Stimulated activated CD8-positive, alpha-beta memory T cell treated with anti-CD3 and anti-CD28 coated beads, Interleukin-4, amount 100 ng/mL, for 48 hours (primary cell): ENCODE measurements around the gene CUEDC1.

ENCODE experiments used
- DNase-seq: peaks from one replicate; pipeline ENCODE4 v3.0.0-alpha.2; 2020

Gene CUEDC1

GRCh38 chr17:57914273-57915142 is 40.7 kb downstream of the CUEDC1 start:
- no peak for DNase-seq

GRCh38 chr17:57913575-57914272 is 41.5 kb downstream of the CUEDC1 start:
- DNase-seq, result no peak

DNA sequence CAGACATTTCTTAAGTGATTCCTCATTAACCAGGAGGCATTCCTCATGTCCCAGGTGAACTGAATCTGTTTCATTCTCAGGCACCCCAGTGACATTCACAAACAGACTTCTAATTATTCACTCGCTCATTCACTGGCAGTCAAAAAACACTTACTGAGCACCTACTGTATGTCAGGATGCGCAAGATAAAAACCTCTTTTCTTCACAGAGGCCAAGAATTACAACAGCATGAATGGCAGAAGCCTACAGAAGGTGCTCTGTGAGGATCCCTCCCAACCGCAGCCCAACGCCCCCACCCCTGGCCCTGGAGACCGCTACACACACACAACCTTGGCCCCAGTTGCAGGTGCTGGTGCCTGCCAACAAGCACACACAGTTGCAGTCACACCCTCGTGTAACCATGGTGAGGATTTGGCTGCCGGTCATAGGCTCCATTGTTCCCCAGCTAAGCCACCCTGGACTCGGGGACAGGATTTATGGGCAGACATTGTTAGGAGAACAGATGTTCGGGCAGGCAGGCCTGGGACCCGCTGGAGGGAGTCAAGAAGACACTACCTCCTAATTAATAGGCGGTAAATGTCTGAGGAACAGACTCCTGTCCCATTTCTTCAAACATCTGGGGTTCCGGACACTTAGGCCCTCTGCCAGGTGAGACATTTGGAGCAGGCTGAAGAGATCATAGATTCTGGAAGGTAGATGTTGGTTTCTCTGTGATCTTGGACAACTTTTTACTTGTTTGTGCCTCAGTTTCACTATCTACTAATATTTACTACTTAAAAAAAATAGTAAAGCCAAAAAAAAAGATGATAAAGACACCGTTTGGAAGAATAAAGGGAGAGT is 43.2 kb downstream of the CUEDC1 start:
- no peak for DNase-seq

DNA sequence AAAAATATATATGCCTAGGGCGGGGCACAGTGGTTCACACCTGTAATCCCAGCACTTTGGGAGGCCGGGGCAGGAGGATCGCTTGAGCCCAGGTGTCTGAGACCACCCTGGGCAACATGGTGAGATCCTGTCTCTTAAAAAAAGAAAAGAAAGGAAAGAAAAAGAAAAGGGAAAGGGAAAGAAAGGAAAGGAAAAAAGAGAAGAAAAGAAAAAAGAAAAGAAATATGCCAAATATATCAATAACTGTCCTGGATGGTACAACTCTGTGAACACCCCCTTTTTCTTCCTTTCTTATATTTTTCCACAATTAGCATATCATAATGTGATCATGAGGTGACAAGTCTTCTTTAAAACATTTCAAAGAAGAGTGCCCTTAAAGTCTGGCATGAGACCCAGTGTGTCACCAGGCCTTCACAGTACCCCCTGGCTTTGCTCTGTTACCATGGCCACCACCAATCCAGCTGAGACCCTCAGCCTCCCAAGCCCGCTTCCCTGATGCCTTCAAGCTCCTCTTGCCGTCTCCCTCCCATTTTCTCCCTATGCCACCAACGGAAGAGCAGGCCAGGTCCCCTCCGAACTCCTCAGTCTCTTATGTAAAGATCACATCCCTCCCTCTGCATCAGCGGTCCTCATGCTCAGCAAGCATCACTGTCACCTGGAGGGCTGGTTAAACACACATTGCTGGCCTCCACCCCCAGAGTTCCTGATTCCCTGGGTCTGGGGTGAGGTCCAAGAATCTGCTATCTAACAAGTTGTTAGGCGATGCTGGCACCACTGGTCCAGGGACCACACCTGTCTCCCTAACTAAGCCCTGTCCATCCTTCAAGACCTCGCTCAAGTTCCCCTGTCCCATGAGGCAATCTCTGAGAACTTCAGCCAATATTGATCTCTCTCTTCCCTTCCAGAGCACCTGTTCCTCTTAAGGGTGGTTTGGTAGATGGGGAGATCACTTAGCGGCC is 44.5 kb downstream of the CUEDC1 start:
- no peak for DNase-seq

DNA sequence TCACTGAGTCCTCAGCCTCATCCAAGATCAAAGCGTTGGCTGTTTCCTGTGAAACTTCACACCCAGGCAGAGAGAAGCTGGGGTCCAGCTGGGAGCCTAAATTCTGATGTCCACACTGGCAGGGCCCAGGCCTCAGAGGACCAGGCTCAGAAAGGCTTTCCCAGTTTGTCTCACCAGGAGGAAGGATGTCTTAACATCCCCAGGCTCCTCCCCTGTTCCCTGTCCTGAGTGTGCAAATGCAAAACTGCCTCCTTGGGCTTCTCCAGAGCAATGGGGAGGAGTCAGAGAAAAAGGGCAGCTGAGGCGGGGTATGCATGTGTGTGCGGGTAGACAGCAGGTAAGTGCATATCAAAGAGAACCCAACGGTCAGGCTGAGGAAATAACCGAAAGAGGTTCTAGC is 45.7 kb downstream of the CUEDC1 start:
- DNase-seq, result no peak

DNA sequence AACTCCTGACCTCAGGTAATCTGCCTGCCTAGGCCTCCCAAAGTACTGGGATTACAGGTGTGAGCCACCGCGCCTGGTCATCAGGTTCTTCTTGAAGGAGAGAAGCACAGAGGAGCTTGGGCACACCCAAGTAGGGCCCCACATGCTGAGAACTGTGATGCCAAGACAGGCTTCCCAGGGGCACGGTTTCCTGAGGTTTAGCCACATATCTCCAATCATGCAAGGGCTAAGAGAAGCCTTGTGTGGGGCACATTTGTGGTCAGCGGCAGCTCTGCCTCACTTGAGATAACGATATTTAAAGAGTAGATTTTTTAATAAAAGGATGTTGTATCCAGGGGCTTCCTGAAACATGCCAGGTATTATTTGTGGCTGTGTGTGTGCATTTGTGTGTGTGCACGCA is 46.9 kb downstream of the CUEDC1 start:
- no peak for DNase-seq

DNA sequence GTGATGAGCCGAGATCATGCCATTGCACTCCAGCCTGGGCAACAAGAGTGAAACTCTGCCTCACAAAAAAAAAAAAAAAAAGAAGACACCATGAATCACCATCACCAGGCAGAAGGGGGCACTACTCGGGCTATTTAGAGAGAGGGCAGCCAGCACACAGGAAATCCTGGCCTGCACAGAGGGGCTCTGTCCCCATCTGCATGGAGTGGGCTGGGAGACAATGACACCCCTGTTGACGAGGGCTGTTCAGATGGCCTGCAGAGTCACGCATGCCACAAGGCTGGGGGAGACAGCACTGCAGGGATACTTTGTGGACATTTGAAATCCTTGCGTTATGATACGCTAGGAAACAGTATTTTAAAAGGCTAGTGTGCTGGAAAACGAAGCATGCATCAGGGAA is 48.3 kb downstream of the CUEDC1 start:
- DNase-seq, result no peak

- DNase-seq, result no peak
Observed at GRCh38 chr17:57905875-57906455, 49.2 kb downstream of the CUEDC1 start.

DNA sequence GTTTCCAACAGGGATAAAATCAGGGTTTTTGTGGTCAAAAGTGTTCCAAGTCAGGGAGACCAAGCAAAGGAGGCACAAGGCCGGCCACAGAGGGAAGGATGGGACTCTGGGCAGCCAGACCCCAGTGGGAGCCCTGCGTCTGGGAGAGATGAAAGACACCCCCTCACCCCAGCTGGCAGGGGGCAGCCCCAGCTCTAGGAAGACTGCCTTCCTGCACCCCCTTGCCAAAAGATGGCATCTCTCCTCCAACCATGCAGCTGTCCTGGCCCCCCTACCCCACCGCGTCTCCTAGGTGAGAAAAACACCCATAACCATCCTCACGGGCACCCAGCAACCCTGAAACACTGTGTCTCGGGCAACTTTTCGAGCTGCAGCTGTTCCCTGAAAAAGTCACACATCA is 51.3 kb downstream of the CUEDC1 start:
- no peak for DNase-seq

DNA sequence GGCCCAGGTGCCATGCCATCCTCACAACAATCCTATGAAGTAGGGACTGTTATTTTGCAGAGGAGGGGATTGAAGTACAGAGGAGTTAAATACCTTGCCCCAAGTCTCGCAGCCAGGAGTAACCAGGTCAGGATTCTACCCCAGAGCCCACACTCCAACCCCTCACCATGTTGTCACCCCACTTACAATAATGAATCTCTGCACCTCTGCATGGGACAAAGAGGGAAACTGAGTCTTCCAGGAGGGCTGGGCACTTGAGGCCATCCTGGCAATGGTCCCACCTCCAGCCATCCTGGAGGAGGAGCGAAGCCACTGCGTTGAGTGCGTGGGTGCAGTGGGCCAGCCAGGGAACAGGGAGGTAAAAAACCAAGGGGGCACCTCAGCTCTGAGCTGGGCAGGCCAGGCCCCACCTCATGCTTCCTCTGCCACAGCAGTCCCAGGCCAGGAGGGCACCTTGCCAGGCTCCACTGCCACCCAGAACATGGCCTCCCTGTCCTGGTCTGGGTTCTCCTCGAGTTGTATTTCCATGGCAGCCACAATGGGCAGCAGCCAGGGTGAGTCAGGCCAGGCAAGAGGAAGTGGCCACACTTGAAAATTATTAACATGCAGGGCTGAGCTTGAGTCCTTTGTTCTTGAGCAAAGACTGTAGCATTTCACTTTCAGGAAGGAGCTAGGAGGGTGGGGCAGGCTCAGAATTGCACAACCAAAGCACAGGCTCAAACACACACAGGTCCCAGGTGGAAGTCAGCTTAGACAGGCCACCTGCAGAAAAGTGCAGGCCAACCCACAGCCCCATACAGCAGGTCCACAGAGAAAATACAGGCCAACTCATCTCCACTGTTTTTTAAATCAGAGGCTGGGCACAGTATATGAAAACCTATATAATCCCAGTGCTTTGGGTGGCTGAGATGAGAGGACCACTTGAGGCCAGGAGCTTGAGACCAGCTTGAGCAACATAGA is 52.1 kb downstream of the CUEDC1 start:
- DNase-seq, result no peak

DNA sequence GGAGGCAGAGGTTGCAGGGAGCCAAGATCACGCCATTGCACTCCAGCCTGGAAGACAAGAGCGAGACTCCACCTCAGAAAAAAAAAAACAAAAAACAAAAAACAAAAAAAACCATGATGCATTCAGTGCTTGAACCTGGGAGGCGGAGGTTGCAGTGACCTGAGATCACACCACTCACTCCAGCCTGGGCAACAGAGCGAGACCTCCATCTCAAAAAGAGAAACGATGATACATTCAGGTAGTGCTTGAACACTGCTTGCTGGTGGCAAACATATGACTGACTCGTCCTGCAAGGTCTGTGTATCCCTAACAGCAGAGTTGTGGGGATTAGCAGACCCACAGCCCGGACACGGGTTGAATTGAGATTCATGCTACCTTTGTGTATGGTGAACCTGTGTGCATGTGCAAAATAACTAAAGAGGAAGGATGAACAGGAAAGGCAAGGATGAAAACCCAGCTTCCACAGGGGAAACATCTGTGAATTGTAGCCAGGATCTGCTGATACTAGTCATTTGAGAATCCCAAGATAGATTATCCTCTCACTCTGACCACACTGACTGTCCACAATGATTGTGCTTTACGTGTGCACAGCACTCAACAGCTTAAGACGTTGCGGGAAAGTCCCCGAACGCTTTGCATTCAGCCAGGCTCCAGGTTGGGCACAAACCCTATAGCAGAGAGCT is 53.0 kb downstream of the CUEDC1 start:
- no peak for DNase-seq

- no peak for DNase-seq
Observed at GRCh38 chr17:57900991-57901743, 54.0 kb downstream of the CUEDC1 start.

GRCh38 chr17:57899822-57900221 is 55.4 kb downstream of the CUEDC1 start:
- DNase-seq, result no peak

- no peak for DNase-seq
Observed at GRCh38 chr17:57899391-57899790, 55.8 kb downstream of the CUEDC1 start.

GRCh38 chr17:57898487-57899311 is 56.5 kb downstream of the CUEDC1 start:
- no peak for DNase-seq

- DNase-seq, result no peak
Observed at GRCh38 chr17:57895382-57896060, 59.7 kb downstream of the CUEDC1 start.

DNA sequence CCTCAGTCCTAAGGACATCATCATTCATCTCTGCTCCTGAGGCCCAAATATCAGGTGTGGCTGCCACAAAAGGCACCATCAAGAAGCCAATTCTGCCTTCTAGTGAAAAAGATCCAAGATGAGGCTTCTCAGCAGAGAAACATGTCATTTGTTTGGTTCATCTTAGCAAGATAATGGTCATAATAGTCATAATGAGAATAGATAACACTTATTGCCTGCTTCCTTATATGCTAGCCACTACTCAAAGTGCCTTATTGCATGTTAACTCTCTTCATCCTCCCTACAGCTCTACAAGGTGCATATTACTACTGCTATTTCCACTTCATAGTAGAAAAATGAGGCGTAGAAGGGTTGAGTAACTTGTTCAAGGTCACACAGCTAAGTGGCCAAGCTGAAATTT is 60.4 kb downstream of the CUEDC1 start:
- no peak for DNase-seq
